GM15510 (cell line): ENCODE results near the gene PUS10.

Source experiments
- POLR2A ChIP-seq: IDR thresholded peaks from 3 replicates; pipeline ENCODE4 v1.6.1; 2011; ENCODE audit warnings: borderline replicate concordance; ENCODE audit not compliant: insufficient read length; ENCODE audit errors: extremely low read depth

Gene PUS10

GRCh38 chr2:60980071-60980815 lies 37.8 kb downstream of the PUS10 start:
- no peak for TF ChIP-seq POLR2A

- no peak for TF ChIP-seq POLR2A
Measured at GRCh38 chr2:60979231-60979630, 38.8 kb downstream of the PUS10 start.

GRCh38 chr2:60977562-60977895 lies 40.5 kb downstream of the PUS10 start:
- TF ChIP-seq POLR2A: no peak

- no peak for TF ChIP-seq POLR2A
Measured at GRCh38 chr2:60976875-60977561, 41.0 kb downstream of the PUS10 start.

- no peak for TF ChIP-seq POLR2A
Measured at GRCh38 chr2:60976256-60976850, 41.7 kb downstream of the PUS10 start.

- no peak for TF ChIP-seq POLR2A
Measured at GRCh38 chr2:60974652-60975051, 43.4 kb downstream of the PUS10 start.

GRCh38 chr2:60973705-60974104 lies 44.4 kb downstream of the PUS10 start:
- TF ChIP-seq POLR2A: no peak

GRCh38 chr2:60972889-60973656 lies 45.0 kb downstream of the PUS10 start:
- peak; percentile 23 for TF ChIP-seq POLR2A

- no peak for TF ChIP-seq POLR2A
Measured at GRCh38 chr2:60966507-60967405, 51.3 kb downstream of the PUS10 start.

GRCh38 chr2:60965499-60965785 lies 52.6 kb downstream of the PUS10 start:
- no peak for TF ChIP-seq POLR2A

- no peak for TF ChIP-seq POLR2A
Measured at GRCh38 chr2:60964651-60965498, 53.2 kb downstream of the PUS10 start.

GRCh38 chr2:60963190-60963589 lies 54.9 kb downstream of the PUS10 start:
- no peak for TF ChIP-seq POLR2A

GRCh38 chr2:60962528-60962927 lies 55.5 kb downstream of the PUS10 start:
- TF ChIP-seq POLR2A: no peak

GRCh38 chr2:60961457-60961856 lies 56.6 kb downstream of the PUS10 start:
- no peak for TF ChIP-seq POLR2A

GRCh38 chr2:60960706-60961105 lies 57.3 kb downstream of the PUS10 start:
- no peak for TF ChIP-seq POLR2A
